Left lung (tissue), 10 donors: ENCODE results near the gene ZFP14. TPM values are rescaled to one million over a fixed set of nuclear protein-coding genes. Genes with fewer than 3 reads are reported as not detected.
A peak's percentile ranks its signal among the peaks of the same experiment; 100 is the strongest.

Experiments
- ATAC-seq: fragments of 200-7000 bp; cut with Tn5 transposase; one replicate; pipeline ENCODE4 v1.9.1; 2020; ENCODE audit warnings: moderate library complexity
- DNase-seq, 4 donors: peaks; one replicate each; pipeline ENCODE4 v3.0.0-alpha.2; 2013 to 2020
- H3K27ac ChIP-seq, 2 donors: fragments of 200-600 bp; sonication (generic) in 1 of 2; one replicate each; pipeline versions ENCODE4 v1.5.0 to v1.8.0; 2020 to 2021
- H3K27me3 ChIP-seq, 2 donors: fragments of 200-600 bp; sonication (generic) in 1 of 2; one replicate each; pipeline versions ENCODE4 v1.5.0 to v1.8.0; 2020 to 2021
- H3K36me3 ChIP-seq, 2 donors: fragments of 200-600 bp; sonication (generic) in 1 of 2; one replicate each; pipeline versions ENCODE4 v1.5.0 to v1.8.0; 2020 to 2021
- H3K4me1 ChIP-seq, 2 donors: fragments of 200-600 bp; one replicate each; pipeline ENCODE4 v1.8.0; 2021
- H3K4me3 ChIP-seq, 2 donors: fragments of 200-600 bp; sonication (generic) in 1 of 2; one replicate each; pipeline versions ENCODE4 v1.5.0 to v1.8.0; 2020 to 2021; ENCODE audit warnings: mild to moderate bottlenecking in 1 of 2
- H3K9me3 ChIP-seq, 2 donors: fragments of 200-600 bp; sonication (generic) in 1 of 2; one replicate each; pipeline versions ENCODE4 v1.5.0 to v1.8.0; 2020 to 2021
- CTCF ChIP-seq, 2 donors: fragments of 200-600 bp; sonication (generic) in 1 of 2; IDR thresholded peaks; one replicate each; pipeline versions ENCODE4 v1.5.0 to v1.8.0; 2021; ENCODE audit warnings: antibody characterized with exemption in 2 of 2
- intact Hi-C, 2 donors: fragments of 100-400 bp; cut with DNase I; formaldehyde crosslinking; loops; one replicate each; pipeline versions ENCODE4 v1.11.2 to v1.14.2; 2022
- polyA plus RNA-seq, 6 donors: library from polyadenylated mRNA; unstranded; fragments of 120-200 nt; gene quantifications; one replicate each; pipeline ENCODE4 v1.2.1, GENCODE V29; 2013; ENCODE audit not compliant: insufficient read length in 6 of 6
- total RNA-seq, 2 donors: library from RNA; stranded (reverse); fragmentation: NEBNext Ultra II Directional; extraction: Animal tissue kit (Norgen Biotek cat#: 25700); gene quantifications; one replicate each; pipeline ENCODE4 v1.2.1, GENCODE V29; 2021
- donor health status: DM: no; HTN: yes; CAD: no.
- donor health status: DM: no; HTN: no; CAD: no.

Gene ZFP14
- total and polyA plus RNA-seq, 8 donors: 3.8 to 16.1 (median 13.6) TPM

- DNase-seq (peak in 3 of 4 donors; percentile 32 to 72 (median 54)), ATAC-seq (peak; percentile 22)
- Histone ChIP-seq H3K36me3 (no peaks in the 10 kb centered on the region), H3K27ac (peak overlapping the region in 1 of 2 donors; percentile 19), H3K4me3 (peak overlapping the region; percentile 32 to 37), H3K27me3 (peaks cover 0 to 34% of the 10 kb centered on the region in 2 donors), H3K4me1 (peaks cover 6 to 29% of the 10 kb centered on the region in 2 donors), H3K9me3 (peaks cover 0 to 32% of the 10 kb centered on the region in 2 donors)
- TF ChIP-seq CTCF (IDR thresholded peaks at IDR 0.05): no peak
- intact Hi-C loops: no loop called here
Observed at GRCh38 chr19:36420961-36421748, 42.2 kb upstream of the ZFP14 start.

GRCh38 chr19:36418287-36419001 is 39.4 kb upstream of the ZFP14 start, which contains the start of gene ZFP82:
ZFP82 (minus strand) TSS chr19:36418644; CDS start chr19:36409789, 8,855 bp downstream.
- Histone ChIP-seq H3K4me3 (peak within 1 kb of the TSS; percentile 67 to 81), H3K9me3 (peaks cover 0 to 36% of the 10 kb centered on the region in 2 donors), H3K36me3 (no peaks in the 10 kb centered on the region), H3K4me1 (peaks cover 6 to 29% of the 10 kb centered on the region in 2 donors), H3K27me3 (peaks cover 0 to 34% of the 10 kb centered on the region in 2 donors), H3K27ac (peak within 1 kb of the TSS; percentile 85 to 86)
- peak; percentile 97 for ATAC-seq
- no peak for TF ChIP-seq CTCF (IDR thresholded peaks at IDR 0.05)
- DNase-seq: peak; percentile 81 to 92 (median 88)
- intact Hi-C loops: no loop called here

DNA sequence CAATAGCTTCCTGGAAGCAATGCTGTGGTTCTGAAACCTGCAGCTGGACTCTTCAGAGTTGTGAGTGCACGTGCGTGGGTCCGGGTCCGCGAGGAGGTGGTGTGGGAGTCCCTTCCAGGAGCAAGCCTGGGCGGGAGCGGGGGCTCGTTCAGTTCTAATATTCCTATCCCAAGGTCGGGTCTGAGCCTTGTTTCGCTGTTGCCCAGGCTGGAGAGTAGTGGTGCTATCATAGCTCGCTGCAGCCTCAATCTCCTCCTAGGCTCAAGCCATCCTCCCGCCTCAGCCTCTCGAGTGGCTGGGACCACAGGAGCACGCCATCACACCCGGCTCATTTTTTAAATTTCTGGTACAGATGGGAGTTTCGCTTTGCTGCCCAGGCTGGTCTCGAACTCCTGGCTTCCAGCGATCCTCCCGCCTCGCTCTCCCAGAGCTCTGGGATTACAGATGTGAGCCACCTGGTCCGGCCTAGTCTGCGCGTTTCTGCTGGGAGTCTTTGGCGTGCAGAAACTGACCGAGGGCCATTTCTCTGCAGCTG is 38.8 kb upstream of the ZFP14 start:
- Histone ChIP-seq H3K27ac (peak overlapping the region; percentile 85 to 86), H3K9me3 (peaks cover 0 to 39% of the 10 kb centered on the region in 2 donors), H3K27me3 (peaks cover 0 to 29% of the 10 kb centered on the region in 2 donors), H3K4me1 (peaks cover 6 to 29% of the 10 kb centered on the region in 2 donors), H3K36me3 (peaks cover 0 to 6% of the 10 kb centered on the region in 2 donors), H3K4me3 (peak overlapping the region; percentile 67 to 81)
- no peak for TF ChIP-seq CTCF (IDR thresholded peaks at IDR 0.05)
- ATAC-seq: no peak
- no peak for DNase-seq
- intact Hi-C loops: no loop called here

DNA sequence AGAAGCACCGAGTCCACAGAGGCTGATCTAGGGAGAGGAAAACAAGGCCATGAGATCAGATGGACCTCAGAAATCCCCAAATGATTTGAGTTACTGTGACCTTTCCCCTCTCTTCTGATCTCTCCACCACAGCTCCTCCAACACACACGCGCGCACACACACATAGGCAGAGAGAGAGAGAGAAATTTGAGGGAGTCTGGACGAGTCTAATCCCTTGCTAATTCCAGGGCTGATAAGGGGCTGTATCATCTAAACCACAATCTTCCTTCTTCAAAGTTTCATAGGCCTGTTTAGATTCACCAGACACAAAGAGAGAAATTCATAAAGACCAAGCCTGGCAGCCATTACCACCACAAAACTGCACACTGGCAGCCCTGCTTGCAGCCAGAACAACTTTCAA is 30.8 kb upstream of the ZFP14 start:
- TF ChIP-seq CTCF (IDR thresholded peaks at IDR 0.05): no peak
- no peaks in the 10 kb centered on the region for H3K4me1 ChIP-seq
- H3K27me3 ChIP-seq: no peaks in the 10 kb centered on the region
- ATAC-seq (no peak), DNase-seq (no peak)
- no peak overlapping the region for H3K4me3 ChIP-seq
- intact Hi-C loops: no loop called here
- peaks cover 0 to 91% of the 10 kb centered on the region in 2 donors for H3K9me3 ChIP-seq
- H3K27ac ChIP-seq: no peak overlapping the region
- H3K36me3 ChIP-seq: peaks cover 0 to 71% of the 10 kb centered on the region in 2 donors

DNA sequence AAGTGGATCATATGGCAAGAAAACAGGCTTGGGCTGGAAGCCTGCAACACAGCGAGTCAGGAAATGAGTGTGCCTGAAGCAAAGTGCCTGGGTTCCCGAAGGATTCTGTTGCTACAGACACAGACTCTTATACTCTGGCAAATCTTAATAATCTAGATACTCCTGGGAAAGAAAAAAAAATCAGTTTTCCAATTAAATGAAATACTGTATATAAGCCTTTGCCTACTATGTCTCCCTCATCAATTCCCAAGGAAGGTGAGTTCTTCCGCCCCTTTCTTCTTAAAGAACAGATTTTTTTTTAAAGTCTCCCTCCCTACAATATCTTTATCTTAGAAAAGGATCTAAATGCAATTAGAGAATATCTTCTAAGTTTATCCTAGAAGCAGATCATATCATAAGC is 29.1 kb upstream of the ZFP14 start:
- Histone ChIP-seq H3K27me3 (no peaks in the 10 kb centered on the region), H3K4me3 (no peak overlapping the region), H3K9me3 (peaks cover 0 to 89% of the 10 kb centered on the region in 2 donors), H3K27ac (no peak overlapping the region), H3K36me3 (peaks cover 0 to 85% of the 10 kb centered on the region in 2 donors), H3K4me1 (no peaks in the 10 kb centered on the region)
- no peak for TF ChIP-seq CTCF (IDR thresholded peaks at IDR 0.05)
- DNase-seq (no peak), ATAC-seq (no peak)
- intact Hi-C loops: no loop called here
